Liver (tissue), 9 donors: ENCODE data around the gene FBXW5. TPM values are rescaled to one million over a fixed set of nuclear protein-coding genes. Genes with fewer than 3 reads are reported as not detected.

ENCODE experiments used
- DNase-seq: peaks from one replicate; pipeline ENCODE4 v3.0.0-alpha.2; 2017; ENCODE audit warnings: low spot score
- H3K27ac ChIP-seq, 2 donors: one replicate each; pipeline ENCODE4 v1.7.0; 2013; ENCODE audit warnings: inconsistent platforms in 2 of 2, low read length in 2 of 2, control low read depth in 1 of 2, low read depth in 1 of 2, mild to moderate bottlenecking in 1 of 2
- H3K27me3 ChIP-seq, 4 donors: one replicate each; pipeline versions ENCODE4 v1.6.1 to v1.7.0; 2013; ENCODE audit warnings: low read length in 3 of 4, inconsistent platforms in 1 of 4, mild to moderate bottlenecking in 1 of 4, moderate library complexity in 1 of 4; ENCODE audit not compliant: control insufficient read depth in 4 of 4, insufficient read depth in 4 of 4
- H3K36me3 ChIP-seq, 4 donors: one replicate each; pipeline versions ENCODE4 v1.6.1 to v1.7.0; 2013; ENCODE audit warnings: low read length in 3 of 4, mild to moderate bottlenecking in 3 of 4, low read depth in 1 of 4, moderate library complexity in 1 of 4; ENCODE audit not compliant: control insufficient read depth in 4 of 4, insufficient read depth in 3 of 4
- H3K4me1 ChIP-seq, 4 donors: one replicate each; pipeline versions ENCODE4 v1.6.1 to v1.7.0; 2013; ENCODE audit warnings: low read length in 3 of 4, mild to moderate bottlenecking in 3 of 4, moderate library complexity in 1 of 4; ENCODE audit not compliant: control insufficient read depth in 4 of 4, insufficient read depth in 4 of 4
- H3K4me3 ChIP-seq, 3 donors: one replicate each; pipeline versions ENCODE4 v1.6.1 to v1.7.0; 2013; ENCODE audit warnings: low read length in 3 of 3, control low read depth in 1 of 3, low read depth in 1 of 3, mild to moderate bottlenecking in 1 of 3
- H3K9ac ChIP-seq, 2 donors: one replicate each; pipeline ENCODE4 v1.7.0; 2013; ENCODE audit warnings: low read length in 2 of 2, mild to moderate bottlenecking in 2 of 2, moderate library complexity in 2 of 2, control low read depth in 1 of 2, low read depth in 1 of 2
- H3K9me3 ChIP-seq, 4 donors: one replicate each; pipeline versions ENCODE4 v1.6.1 to v1.7.0; 2013; ENCODE audit warnings: low read length in 3 of 4; ENCODE audit not compliant: control insufficient read depth in 4 of 4
- ATF3 ChIP-seq: IDR thresholded peaks from 2 replicates; pipeline ENCODE4 v1.6.1; 2016; ENCODE audit warnings: antibody characterized with exemption
- EGR1 ChIP-seq, 2 donors: IDR thresholded peaks; 2 replicates each; pipeline ENCODE4 v1.6.1; 2016 to 2018; ENCODE audit warnings: antibody characterized with exemption in 2 of 2, low read depth in 2 of 2
- FOXA1 ChIP-seq: IDR thresholded peaks from 2 replicates; pipeline ENCODE4 v1.6.1; 2016; ENCODE audit warnings: antibody characterized with exemption
- FOXA2 ChIP-seq: IDR thresholded peaks from 2 replicates; pipeline ENCODE4 v1.6.1; 2016; ENCODE audit warnings: antibody characterized with exemption
- GABPA ChIP-seq, 2 donors: IDR thresholded peaks in 1 of 2; conservative IDR thresholded peaks in 1 of 2; 2 replicates each; pipeline ENCODE4 v1.6.1; 2016; ENCODE audit warnings: antibody characterized with exemption in 2 of 2, mild to moderate bottlenecking in 1 of 2, moderate library complexity in 1 of 2
- HNF4A ChIP-seq, 2 donors: conservative IDR thresholded peaks; 2 replicates each; pipeline ENCODE4 v1.6.1; 2016; ENCODE audit warnings: antibody characterized with exemption in 2 of 2, mild to moderate bottlenecking in 2 of 2
- HNF4G ChIP-seq: IDR thresholded peaks from 2 replicates; pipeline ENCODE4 v1.6.1; 2016; ENCODE audit warnings: antibody characterized with exemption
- JUND ChIP-seq, 2 donors: IDR thresholded peaks; 2 replicates each; pipeline ENCODE4 v1.6.1; 2016; ENCODE audit warnings: antibody characterized with exemption in 2 of 2
- MAX ChIP-seq: IDR thresholded peaks from 2 replicates; pipeline ENCODE4 v1.6.1; 2016; ENCODE audit warnings: antibody characterized with exemption
- NR2F2 ChIP-seq: IDR thresholded peaks from 2 replicates; pipeline ENCODE4 v1.6.1; 2016; ENCODE audit warnings: antibody characterized with exemption
- RAD21 ChIP-seq, 2 donors: IDR thresholded peaks; 2 replicates each; pipeline ENCODE4 v1.6.1; 2016; ENCODE audit warnings: antibody characterized with exemption in 2 of 2, mild to moderate bottlenecking in 2 of 2
- RXRA ChIP-seq, 2 donors: IDR thresholded peaks; 2 replicates each; pipeline ENCODE4 v1.6.1; 2017 to 2018; ENCODE audit warnings: antibody characterized with exemption in 2 of 2, mild to moderate bottlenecking in 1 of 2
- SP1 ChIP-seq: IDR thresholded peaks from 2 replicates; pipeline ENCODE4 v1.6.1; 2018; ENCODE audit warnings: antibody characterized with exemption, mild to moderate bottlenecking
- TAF1 ChIP-seq: conservative IDR thresholded peaks from 2 replicates; pipeline ENCODE4 v1.6.1; 2016; ENCODE audit warnings: antibody characterized with exemption, mild to moderate bottlenecking
- YY1 ChIP-seq: IDR thresholded peaks from 2 replicates; pipeline ENCODE4 v1.6.1; 2016; ENCODE audit warnings: antibody characterized with exemption, mild to moderate bottlenecking
- WGBS: extraction: QIAGEN DNeasy Blood & Tissue Kit; methylation state at CpG from one replicate; pipeline ENCODE4 v1.1.7; 2013; 5-methylcytosine and 5-hydroxymethylcytosine counted together
- polyA plus RNA-seq, 2 donors: library from polyadenylated mRNA; stranded (reverse) in 1 of 2; unstranded in 1 of 2; fragments of 200-250 nt in 1 of 2; fragments of >200 nt in 1 of 2; fragmentation: Nextera tagmentation in 1 of 2; extraction: Ambion mirVana in 1 of 2; gene quantifications; one replicate each; pipeline versions ENCODE4 v1.2.1 to v1.2.3, GENCODE V29; 2013 to 2015
- total RNA-seq, 2 donors: library from RNA; depleted of rRNA; stranded (reverse); fragments of >200 nt; gene quantifications; one replicate each; pipeline ENCODE4 v1.2.3, GENCODE V29; 2014
- TF ChIP-seq, protein P1 (sequence below): fragments of 150-350 bp; IDR thresholded peaks from 2 replicates; pipeline ENCODE4 v1.5.1; 2017; ENCODE audit warnings: improper control_type of control experiment, low read depth, low read length; ENCODE audit not compliant: missing input control
- TF ChIP-seq, protein P2 (sequence below): IDR thresholded peaks from 2 replicates; pipeline ENCODE4 v1.6.1; 2016; ENCODE audit warnings: antibody characterized with exemption
- TF ChIP-seq, protein P3 (sequence below): IDR thresholded peaks from 2 replicates; pipeline ENCODE4 v1.6.1; 2016; ENCODE audit warnings: antibody characterized with exemption, mild to moderate bottlenecking
- donor health status: healthy.
- donor health status: healthy.
- donor health status: healthy.
- donor health status: healthy.
- donor health status: healthy.

FBXW5 gene
- total and polyA plus RNA-seq, 4 donors: 64.0 to 163 (median 109) TPM

DNA sequence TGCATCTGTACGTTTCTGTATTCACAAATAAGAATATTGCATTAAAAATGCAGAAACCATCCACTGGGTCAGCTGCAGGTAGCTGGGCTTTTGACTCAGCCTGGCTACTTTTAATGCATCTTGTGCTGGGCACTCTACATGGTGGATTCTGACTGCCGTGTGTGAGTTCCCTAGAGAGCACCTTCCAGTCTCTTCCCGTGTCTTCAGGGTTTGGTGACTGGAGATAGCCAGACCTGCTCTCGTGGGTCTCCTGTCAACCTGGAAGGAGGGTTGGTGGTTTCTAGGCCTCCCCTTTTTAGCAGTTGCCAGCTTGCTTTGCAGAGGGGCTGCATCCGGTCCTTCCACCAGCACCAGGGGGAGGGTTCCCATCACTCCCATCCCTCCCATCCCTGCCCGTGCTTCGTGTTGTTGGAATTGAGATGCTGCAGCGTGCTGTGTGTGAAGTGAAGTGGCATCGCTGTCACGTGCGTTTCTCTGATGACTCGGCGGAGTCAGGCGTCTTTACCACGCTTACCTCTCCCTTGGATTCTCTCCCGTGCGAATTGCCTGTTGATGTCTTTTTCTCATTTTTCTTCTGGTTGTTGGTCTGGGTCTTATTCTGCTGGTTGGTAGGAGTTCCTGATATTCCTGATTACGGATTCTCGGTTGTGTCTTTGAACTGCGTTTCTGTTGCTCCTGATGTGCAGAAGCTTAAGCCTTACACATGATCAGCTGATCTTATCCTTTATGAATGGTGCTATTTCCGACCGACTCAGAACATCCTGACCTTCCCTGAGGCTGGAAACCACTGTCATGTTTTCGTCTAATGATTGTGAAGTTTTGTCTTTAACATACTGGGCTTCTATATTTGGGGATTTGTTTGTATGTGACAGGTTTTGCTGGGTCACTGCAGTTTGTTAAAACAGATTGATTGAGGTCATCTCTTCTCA lies 16.9 kb downstream of the FBXW5 start:
- no peaks in the 10 kb centered on the region for H3K9me3 ChIP-seq
- no peak overlapping the region for H3K27ac ChIP-seq
- TF ChIP-seq GABPA (IDR thresholded peaks at IDR 0.05 in 1 of 2, conservative IDR thresholded peaks at IDR 0.05 in 1 of 2) (no peak), TAF1 (no peak), RXRA (IDR thresholded peaks at IDR 0.05) (no peak), HNF4G (no peak), RAD21 (IDR thresholded peaks at IDR 0.05) (no peak), EGR1 (IDR thresholded peaks at IDR 0.05; ENCODE audit: low read depth in 2 of 2) (no peak), YY1 (no peak), JUND (IDR thresholded peaks at IDR 0.05) (no peak), FOXA1 (no peak), FOXA2 (no peak), SP1 (no peak), HNF4A (conservative IDR thresholded peaks at IDR 0.05) (no peak), MAX (no peak), NR2F2 (no peak), ATF3 (no peak)
- TF ChIP-seq, protein P1, sequence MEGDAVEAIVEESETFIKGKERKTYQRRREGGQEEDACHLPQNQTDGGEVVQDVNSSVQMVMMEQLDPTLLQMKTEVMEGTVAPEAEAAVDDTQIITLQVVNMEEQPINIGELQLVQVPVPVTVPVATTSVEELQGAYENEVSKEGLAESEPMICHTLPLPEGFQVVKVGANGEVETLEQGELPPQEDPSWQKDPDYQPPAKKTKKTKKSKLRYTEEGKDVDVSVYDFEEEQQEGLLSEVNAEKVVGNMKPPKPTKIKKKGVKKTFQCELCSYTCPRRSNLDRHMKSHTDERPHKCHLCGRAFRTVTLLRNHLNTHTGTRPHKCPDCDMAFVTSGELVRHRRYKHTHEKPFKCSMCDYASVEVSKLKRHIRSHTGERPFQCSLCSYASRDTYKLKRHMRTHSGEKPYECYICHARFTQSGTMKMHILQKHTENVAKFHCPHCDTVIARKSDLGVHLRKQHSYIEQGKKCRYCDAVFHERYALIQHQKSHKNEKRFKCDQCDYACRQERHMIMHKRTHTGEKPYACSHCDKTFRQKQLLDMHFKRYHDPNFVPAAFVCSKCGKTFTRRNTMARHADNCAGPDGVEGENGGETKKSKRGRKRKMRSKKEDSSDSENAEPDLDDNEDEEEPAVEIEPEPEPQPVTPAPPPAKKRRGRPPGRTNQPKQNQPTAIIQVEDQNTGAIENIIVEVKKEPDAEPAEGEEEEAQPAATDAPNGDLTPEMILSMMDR: no peak
- TF ChIP-seq, protein P2, sequence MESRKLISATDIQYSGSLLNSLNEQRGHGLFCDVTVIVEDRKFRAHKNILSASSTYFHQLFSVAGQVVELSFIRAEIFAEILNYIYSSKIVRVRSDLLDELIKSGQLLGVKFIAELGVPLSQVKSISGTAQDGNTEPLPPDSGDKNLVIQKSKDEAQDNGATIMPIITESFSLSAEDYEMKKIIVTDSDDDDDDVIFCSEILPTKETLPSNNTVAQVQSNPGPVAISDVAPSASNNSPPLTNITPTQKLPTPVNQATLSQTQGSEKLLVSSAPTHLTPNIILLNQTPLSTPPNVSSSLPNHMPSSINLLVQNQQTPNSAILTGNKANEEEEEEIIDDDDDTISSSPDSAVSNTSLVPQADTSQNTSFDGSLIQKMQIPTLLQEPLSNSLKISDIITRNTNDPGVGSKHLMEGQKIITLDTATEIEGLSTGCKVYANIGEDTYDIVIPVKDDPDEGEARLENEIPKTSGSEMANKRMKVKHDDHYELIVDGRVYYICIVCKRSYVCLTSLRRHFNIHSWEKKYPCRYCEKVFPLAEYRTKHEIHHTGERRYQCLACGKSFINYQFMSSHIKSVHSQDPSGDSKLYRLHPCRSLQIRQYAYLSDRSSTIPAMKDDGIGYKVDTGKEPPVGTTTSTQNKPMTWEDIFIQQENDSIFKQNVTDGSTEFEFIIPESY: no peak
- TF ChIP-seq, protein P3, sequence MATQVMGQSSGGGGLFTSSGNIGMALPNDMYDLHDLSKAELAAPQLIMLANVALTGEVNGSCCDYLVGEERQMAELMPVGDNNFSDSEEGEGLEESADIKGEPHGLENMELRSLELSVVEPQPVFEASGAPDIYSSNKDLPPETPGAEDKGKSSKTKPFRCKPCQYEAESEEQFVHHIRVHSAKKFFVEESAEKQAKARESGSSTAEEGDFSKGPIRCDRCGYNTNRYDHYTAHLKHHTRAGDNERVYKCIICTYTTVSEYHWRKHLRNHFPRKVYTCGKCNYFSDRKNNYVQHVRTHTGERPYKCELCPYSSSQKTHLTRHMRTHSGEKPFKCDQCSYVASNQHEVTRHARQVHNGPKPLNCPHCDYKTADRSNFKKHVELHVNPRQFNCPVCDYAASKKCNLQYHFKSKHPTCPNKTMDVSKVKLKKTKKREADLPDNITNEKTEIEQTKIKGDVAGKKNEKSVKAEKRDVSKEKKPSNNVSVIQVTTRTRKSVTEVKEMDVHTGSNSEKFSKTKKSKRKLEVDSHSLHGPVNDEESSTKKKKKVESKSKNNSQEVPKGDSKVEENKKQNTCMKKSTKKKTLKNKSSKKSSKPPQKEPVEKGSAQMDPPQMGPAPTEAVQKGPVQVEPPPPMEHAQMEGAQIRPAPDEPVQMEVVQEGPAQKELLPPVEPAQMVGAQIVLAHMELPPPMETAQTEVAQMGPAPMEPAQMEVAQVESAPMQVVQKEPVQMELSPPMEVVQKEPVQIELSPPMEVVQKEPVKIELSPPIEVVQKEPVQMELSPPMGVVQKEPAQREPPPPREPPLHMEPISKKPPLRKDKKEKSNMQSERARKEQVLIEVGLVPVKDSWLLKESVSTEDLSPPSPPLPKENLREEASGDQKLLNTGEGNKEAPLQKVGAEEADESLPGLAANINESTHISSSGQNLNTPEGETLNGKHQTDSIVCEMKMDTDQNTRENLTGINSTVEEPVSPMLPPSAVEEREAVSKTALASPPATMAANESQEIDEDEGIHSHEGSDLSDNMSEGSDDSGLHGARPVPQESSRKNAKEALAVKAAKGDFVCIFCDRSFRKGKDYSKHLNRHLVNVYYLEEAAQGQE: no peak
- 80% methylated on average over 23 of the region's 23 CpGs for WGBS
- no peaks in the 10 kb centered on the region for H3K27me3 ChIP-seq
- no peaks in the 10 kb centered on the region for H3K4me1 ChIP-seq
- peaks cover 5 to 26% (median 6%) of the 10 kb centered on the region in 4 donors for H3K36me3 ChIP-seq
- H3K9ac ChIP-seq: no peak overlapping the region
- H3K4me3 ChIP-seq: no peak overlapping the region
- peak; percentile 32 for DNase-seq
